Suprapubic skin (tissue), 4 donors: Measurements from ENCODE around the gene BCL6B.

ENCODE experiments used
- POLR2A ChIP-seq, 2 donors: fragments of 450-650 bp; IDR thresholded peaks; one replicate each; pipeline ENCODE4 v1.6.1; 2017; ENCODE audit warnings: antibody characterized with exemption in 2 of 2, mild to moderate bottlenecking in 2 of 2, moderate library complexity in 2 of 2
- POLR2AphosphoS5 ChIP-seq, 3 donors: sonication (generic); formaldehyde crosslinking; IDR thresholded peaks; one replicate each; pipeline ENCODE4 v1.6.1; 2017; ENCODE audit warnings: antibody characterized with exemption in 3 of 3
- TF ChIP-seq, protein P1 (sequence below), 2 donors: fragments of 200-600 bp in 1 of 2; fragments of 450-650 bp in 1 of 2; sonication (generic) in 1 of 2; IDR thresholded peaks; one replicate each; pipeline ENCODE4 v1.5.1; 2016 to 2019; ENCODE audit warnings: antibody characterized with exemption in 2 of 2, mild to moderate bottlenecking in 1 of 2, moderate library complexity in 1 of 2

- no peak for TF ChIP-seq POLR2AphosphoS5 (IDR thresholded peaks at IDR 0.05)
- TF ChIP-seq, protein P1, sequence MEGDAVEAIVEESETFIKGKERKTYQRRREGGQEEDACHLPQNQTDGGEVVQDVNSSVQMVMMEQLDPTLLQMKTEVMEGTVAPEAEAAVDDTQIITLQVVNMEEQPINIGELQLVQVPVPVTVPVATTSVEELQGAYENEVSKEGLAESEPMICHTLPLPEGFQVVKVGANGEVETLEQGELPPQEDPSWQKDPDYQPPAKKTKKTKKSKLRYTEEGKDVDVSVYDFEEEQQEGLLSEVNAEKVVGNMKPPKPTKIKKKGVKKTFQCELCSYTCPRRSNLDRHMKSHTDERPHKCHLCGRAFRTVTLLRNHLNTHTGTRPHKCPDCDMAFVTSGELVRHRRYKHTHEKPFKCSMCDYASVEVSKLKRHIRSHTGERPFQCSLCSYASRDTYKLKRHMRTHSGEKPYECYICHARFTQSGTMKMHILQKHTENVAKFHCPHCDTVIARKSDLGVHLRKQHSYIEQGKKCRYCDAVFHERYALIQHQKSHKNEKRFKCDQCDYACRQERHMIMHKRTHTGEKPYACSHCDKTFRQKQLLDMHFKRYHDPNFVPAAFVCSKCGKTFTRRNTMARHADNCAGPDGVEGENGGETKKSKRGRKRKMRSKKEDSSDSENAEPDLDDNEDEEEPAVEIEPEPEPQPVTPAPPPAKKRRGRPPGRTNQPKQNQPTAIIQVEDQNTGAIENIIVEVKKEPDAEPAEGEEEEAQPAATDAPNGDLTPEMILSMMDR (IDR thresholded peaks at IDR 0.05) = no peak
- no peak for TF ChIP-seq POLR2A (IDR thresholded peaks at IDR 0.05)
Measured at GRCh38 chr17:7077911-7078546, 55.2 kb downstream of the BCL6B start.
